Skeletal muscle tissue (tissue), 4 donors: ENCODE results near the gene ST3GAL4. TPM values are rescaled to one million over a fixed set of nuclear protein-coding genes. Genes with fewer than 3 reads are reported as not detected.
"Not testable (repeated sequence)": the region's sequence is repeated elsewhere in the genome, so short reads cannot be mapped to it uniquely, and the experiment has no call there.

Source experiments
- H3K27ac ChIP-seq: one replicate; pipeline ENCODE4 v1.7.0; 2013; ENCODE audit warnings: mild to moderate bottlenecking, low read depth, low read length, inconsistent platforms
- H3K27me3 ChIP-seq, 3 donors: one replicate each; pipeline ENCODE4 v1.7.0; 2013; ENCODE audit warnings: low read length in 3 of 3; ENCODE audit not compliant: control insufficient read depth in 3 of 3, insufficient read depth in 3 of 3
- H3K36me3 ChIP-seq, 3 donors: one replicate each; pipeline ENCODE4 v1.7.0; 2013; ENCODE audit warnings: low read length in 3 of 3; ENCODE audit not compliant: control insufficient read depth in 3 of 3, insufficient read depth in 3 of 3
- H3K4me1 ChIP-seq, 3 donors: one replicate each; pipeline ENCODE4 v1.7.0; 2013; ENCODE audit warnings: low read length in 3 of 3, mild to moderate bottlenecking in 3 of 3; ENCODE audit not compliant: control insufficient read depth in 3 of 3, insufficient read depth in 3 of 3
- H3K4me3 ChIP-seq, 3 donors: one replicate each; pipeline ENCODE4 v1.7.0; 2013; ENCODE audit warnings: low read length in 3 of 3
- H3K9ac ChIP-seq, 3 donors: one replicate each; pipeline ENCODE4 v1.7.0; 2013; ENCODE audit warnings: low read length in 3 of 3, mild to moderate bottlenecking in 3 of 3, moderate library complexity in 2 of 3, low read depth in 1 of 3
- H3K9me3 ChIP-seq, 3 donors: one replicate each; pipeline ENCODE4 v1.7.0; 2013; ENCODE audit warnings: low read length in 3 of 3; ENCODE audit not compliant: control insufficient read depth in 3 of 3
- total RNA-seq: library from RNA; depleted of rRNA; stranded (reverse); fragments of >200 nt; gene quantifications from one replicate; pipeline ENCODE4 v1.2.3, GENCODE V29; 2014
- donor health status: Osteomylitis.

The ST3GAL4 gene
- total RNA-seq, 1 donor from 2014 or later, result 20.9 TPM

DNA sequence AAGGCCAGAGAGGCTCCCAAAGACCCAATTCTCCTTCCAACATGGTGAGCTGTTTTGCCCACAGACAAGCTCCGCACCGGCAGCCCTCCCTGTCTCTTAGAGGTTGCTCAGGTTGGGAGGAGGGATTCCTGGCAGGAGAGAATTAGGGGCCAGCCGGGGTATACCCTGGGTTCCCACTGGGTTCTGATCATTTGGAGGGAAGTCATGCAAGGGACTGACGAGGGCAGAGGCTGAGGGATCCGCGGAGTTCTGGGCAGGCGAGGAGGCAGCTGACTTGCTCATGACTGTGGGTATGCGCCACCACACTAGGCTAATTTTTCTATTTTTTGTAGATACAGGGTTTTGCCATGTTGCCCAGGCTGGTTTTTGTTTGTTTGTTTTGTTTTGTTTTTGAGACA is 4.6 kb downstream of the ST3GAL4 start:
- H3K4me1 ChIP-seq, result peaks cover 32 to 39% (median 35%) of the 10 kb centered on the region in 3 donors
- H3K27ac ChIP-seq, result no peak overlapping the region
- no peak overlapping the region for H3K4me3 ChIP-seq

DNA sequence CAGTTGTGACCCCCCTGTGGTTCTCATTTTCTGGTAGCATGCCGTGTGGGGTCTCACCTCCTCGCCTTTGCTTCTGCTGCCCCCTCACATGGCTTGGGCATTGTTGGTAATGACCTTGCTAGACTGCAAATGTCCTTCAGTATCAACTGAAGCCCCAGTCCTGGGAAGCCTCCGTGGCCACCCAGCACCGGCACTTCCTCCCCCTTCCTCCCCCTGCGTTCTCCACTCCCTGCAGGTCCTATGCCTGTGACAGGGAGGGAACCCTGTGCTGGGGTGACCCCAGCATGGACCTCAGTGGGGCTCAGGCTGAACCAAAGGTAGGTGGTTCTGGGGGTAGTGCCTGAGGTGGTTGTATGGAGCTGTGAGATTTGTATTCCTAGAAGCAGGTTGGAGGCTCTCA is 5.9 kb downstream of the ST3GAL4 start:
- H3K9ac ChIP-seq, result no peak overlapping the region
- no peaks in the 10 kb centered on the region for H3K27me3 ChIP-seq
- H3K36me3 ChIP-seq, result no peaks in the 10 kb centered on the region
- peaks cover 26 to 42% (median 27%) of the 10 kb centered on the region in 3 donors for H3K4me1 ChIP-seq
- H3K27ac ChIP-seq, result no peak overlapping the region
- H3K9me3 ChIP-seq, result no peaks in the 10 kb centered on the region
- no peak overlapping the region for H3K4me3 ChIP-seq

More for the DNA sequence above, 4.6 kb downstream of the ST3GAL4 start:
- H3K9me3 ChIP-seq, result no peaks in the 10 kb centered on the region
- H3K36me3 ChIP-seq, result no peaks in the 10 kb centered on the region
- no peaks in the 10 kb centered on the region for H3K27me3 ChIP-seq
- H3K9ac ChIP-seq, result no peak overlapping the region

DNA sequence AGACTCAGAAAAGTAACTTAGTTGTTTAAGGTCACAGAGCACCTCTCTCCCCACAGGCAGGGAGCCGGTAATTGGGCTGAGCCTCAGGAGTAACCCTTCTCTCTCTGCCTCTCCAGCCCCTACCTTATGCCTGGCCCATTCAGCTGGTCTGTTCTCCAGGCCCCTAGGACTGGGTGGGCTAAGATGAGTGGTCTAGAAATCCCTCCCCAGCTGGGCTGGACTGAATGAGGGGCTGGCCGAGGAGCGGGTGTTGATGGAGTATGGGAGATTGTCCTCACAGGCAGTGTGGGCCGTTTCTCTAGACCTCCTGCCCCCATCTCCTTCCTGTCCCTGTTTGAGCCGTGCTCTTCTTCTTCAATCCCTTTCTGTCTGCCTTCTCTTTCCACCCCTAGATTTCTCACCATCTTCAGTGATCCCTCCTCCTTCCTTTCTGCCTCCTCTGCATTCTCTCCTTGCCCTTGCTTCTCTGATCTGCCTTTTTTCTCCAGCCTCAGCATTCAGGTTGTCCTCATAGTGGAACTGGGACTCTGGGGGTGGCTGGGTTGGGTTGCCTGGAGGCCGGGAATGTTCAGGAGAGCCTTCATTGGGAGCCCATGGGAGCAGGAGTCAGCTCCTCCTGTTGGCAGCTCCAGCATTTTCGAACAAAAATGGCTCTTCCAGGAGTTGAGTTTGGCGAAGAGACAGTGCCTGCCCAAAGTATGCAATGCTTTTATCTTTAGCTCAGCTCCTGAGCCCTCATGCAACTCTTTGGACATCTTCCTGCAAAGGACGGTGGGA is 7.6 kb downstream of the ST3GAL4 start:
- Histone ChIP-seq H3K9ac (no peak overlapping the region), H3K27me3 (no peaks in the 10 kb centered on the region), H3K36me3 (no peaks in the 10 kb centered on the region), H3K4me1 (peaks cover 19 to 39% (median 23%) of the 10 kb centered on the region in 3 donors), H3K9me3 (no peaks in the 10 kb centered on the region), H3K27ac (no peak overlapping the region), H3K4me3 (no peak overlapping the region)

DNA sequence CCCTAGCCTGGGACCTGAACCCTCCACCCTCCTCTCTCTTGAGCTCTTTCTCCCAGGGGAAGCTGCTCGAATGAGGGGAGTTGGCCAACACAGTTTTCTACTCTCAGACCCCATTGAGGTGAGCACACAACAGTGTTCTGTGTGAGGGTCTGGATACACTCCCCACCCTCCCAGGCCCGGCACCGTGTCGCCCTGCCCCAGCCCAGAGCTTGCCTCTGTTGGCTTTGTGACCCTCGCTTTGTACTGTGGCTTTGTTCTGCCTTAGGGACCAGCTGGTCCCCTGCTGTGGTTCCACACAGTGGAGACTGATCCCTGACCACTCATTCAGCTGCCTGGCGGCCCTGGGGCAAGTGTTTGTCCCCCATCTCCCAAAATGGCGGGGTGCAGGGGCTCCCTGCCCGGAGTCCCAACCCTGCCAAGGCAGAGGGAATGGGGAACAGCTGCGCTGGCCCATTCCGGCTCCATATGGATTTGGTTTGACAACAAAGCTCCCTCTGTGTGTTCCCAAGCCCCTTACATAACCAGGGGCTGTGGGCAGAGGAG is 8.3 kb downstream of the ST3GAL4 start:
- Histone ChIP-seq H3K4me1 (peaks cover 13 to 32% (median 22%) of the 10 kb centered on the region in 3 donors), H3K9ac (no peak overlapping the region), H3K27ac (no peak overlapping the region), H3K9me3 (no peaks in the 10 kb centered on the region), H3K36me3 (no peaks in the 10 kb centered on the region), H3K27me3 (no peaks in the 10 kb centered on the region), H3K4me3 (no peak overlapping the region)

DNA sequence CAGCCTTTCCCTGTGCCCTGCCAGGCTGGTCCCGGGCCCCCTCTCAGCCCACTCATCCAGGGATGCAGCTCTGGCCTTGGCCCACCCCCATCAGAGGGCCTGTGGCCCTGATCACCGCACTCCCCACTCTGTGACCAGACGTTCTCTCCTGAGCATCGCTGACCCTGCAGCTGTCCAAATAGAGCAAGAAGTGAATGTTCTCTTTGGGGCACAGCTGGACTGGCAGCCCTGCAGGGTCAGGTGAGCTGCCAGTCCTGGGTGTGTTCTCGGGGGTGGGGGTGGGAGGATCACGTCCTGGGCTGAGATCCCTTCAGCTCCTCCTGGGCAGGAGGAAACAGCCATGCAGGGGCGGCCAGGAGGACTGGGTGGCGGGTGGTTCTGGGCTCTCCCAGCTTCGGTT is 9.2 kb downstream of the ST3GAL4 start:
- H3K9ac ChIP-seq, H3K36me3 ChIP-seq, H3K27ac ChIP-seq, H3K4me3 ChIP-seq, H3K27me3 ChIP-seq, H3K9me3 ChIP-seq: not testable (repeated sequence)
- peaks cover 5 to 23% (median 14%) of the 10 kb centered on the region in 3 donors for H3K4me1 ChIP-seq

DNA sequence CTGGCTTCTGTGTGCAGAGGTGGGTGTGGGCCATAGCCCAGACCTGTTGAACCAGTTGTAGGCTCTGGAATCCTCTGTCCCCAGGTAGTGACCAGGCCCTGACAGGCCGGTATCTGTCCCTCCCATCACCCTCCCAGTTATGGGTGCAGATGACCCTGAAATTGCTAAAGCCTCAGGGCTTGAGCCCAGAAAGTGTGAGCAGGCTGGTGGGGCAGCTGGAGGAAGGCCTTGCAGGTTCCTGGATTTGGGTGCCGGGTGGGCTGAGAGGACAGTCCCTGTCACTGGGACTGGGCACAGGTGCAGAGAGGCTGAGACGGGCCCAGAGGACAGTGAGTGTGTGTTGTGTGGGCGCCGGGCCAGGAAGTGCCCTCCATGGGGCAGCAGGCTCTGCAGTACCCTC is 10.0 kb downstream of the ST3GAL4 start:
- H3K27me3 ChIP-seq, H3K9me3 ChIP-seq, H3K4me3 ChIP-seq, H3K9ac ChIP-seq, H3K36me3 ChIP-seq, H3K27ac ChIP-seq: not testable (repeated sequence)
- H3K4me1 ChIP-seq, result peaks cover 0 to 19% (median 10%) of the 10 kb centered on the region in 3 donors

DNA sequence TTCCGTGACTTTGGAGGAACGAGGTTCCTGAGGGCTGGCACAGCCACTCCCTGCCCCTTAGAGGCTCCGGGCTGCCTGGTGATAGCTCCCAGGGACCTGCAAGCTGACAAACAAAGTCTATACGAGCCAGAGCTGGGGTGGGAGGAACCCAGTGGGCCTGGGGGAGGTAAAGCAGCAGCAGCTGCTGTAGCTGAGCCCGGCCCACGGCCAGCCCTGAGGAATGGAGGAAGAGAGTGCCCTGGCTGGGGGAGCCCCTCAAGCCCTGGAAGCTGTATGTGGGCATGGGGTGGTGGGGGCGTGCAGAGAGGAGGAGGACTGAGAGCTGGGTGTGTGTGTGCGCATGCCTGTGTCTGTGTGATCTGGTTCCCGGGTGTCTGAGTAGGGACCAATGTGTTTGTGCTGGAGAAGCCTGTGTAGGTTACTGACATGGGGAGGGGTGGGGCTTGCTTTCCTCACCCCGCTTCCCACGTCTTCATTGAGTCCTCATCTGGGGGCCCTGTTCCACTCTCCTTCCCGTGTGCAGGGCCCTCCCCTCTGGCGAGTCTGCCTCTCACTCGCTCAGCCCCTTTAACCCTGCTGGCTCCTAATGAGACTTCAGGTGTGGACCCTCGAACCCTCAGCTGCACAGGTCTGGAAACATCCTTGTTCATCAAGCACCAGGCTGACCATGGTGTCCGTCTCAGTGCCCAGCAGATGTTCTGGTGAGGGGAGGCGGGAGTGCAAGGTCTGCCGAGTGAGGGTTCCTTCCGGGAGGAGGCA is 10.8 kb downstream of the ST3GAL4 start:
- Histone ChIP-seq H3K27ac (no peak overlapping the region), H3K36me3 (no peaks in the 10 kb centered on the region), H3K9ac (peak overlapping the region in 1 of 3 donors; percentile 8), H3K9me3 (no peaks in the 10 kb centered on the region), H3K4me3 (no peak overlapping the region), H3K27me3 (no peaks in the 10 kb centered on the region), H3K4me1 (peaks cover 0 to 19% (median 10%) of the 10 kb centered on the region in 3 donors)

DNA sequence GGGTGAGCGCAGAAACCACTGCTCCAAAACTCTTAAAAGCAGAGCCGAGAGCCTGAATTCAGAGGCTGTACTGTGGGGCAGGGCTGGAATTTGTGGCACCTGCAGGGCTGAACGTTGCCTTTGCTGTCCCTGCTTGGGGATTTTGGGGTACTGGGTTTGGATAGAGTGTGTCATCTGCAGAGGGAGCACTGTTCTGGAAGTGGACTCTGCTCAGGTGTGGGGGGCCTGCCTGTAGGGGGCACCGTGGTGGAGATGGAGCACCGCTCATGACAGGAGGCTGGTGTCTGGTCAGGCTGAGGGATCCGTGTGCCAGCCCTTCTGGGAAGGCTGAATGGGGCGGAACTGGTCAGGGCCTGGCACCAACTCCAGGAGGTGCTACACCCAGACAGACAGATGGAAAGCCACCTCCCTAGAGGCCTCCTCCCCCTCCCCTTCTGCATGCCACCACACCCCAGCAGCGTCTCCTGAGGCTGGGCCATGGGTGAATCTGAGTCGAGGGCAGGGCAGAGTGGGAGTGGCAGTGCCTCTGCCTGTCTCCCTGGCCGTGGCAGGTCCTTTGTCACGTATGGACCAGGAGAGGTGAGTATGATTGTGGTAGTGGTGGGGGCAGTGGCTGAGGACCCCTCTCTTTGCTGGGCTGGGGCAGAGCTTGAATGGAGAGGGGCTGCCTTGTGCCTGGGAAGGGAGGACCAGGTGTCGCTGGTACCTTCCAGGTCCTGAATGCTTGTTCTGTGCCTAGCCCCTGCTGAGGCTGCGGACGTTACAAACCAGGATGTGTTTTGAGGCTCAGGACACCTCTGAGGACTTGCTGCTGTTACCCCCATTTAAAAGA is 11.6 kb downstream of the ST3GAL4 start:
- not testable (repeated sequence) for H3K27me3 ChIP-seq, H3K9ac ChIP-seq, H3K4me3 ChIP-seq, H3K27ac ChIP-seq, H3K9me3 ChIP-seq, H3K36me3 ChIP-seq
- peaks cover 0 to 19% (median 10%) of the 10 kb centered on the region in 3 donors for H3K4me1 ChIP-seq

DNA sequence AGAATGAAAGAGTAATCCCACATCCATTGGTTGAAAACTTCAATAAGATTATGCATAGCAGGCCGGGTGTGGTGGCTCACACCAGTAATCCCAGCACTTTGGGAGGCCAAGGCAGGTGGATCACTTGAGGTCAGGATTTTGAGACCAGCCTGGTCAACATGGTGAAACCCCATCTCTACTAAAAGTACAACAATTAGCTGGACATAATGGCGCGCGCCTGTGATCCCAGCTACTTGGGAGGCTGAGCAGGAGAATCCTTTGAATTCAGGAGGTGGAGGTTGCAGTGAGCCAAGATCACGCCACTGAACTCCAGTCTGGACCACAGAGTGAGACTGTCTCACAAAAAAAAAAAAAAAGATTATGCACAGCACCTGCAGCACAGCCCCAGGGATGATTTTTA is 12.3 kb downstream of the ST3GAL4 start:
- peaks cover 0 to 17% (median 6%) of the 10 kb centered on the region in 3 donors for H3K4me1 ChIP-seq
- not testable (repeated sequence) for H3K27ac ChIP-seq, H3K27me3 ChIP-seq, H3K4me3 ChIP-seq, H3K36me3 ChIP-seq, H3K9me3 ChIP-seq, H3K9ac ChIP-seq
